HG03457 (cell line): Measurements from ENCODE around the gene IL21.

ENCODE experiments used
- ATAC-seq: cut with Tn5 transposase; IDR thresholded peaks from one replicate; pipeline ENCODE4 v1.9.1; 2021; ENCODE audit warnings: moderate number of reproducible peaks; ENCODE audit not compliant: unreplicated experiment

IL21 gene

DNA sequence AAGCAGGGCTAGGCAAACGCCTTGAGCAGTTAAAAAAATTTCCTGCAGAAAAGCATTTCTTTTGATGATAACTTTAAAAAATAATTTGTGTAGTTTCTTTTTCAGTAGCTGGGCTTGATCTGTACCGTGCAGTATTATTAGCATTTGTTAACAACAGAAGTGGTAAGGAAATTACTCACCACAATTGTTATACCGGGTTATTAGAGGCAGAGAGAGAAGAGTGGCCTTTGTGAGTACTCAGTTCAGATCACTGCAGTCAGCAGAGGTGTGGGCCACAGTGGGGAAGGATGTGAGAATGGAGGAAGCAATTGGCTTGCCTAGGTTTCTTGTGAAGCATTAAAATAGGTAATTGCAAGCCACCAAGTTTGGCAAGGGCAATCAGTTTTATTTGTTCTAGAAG, 14.3 kb upstream of the IL21 start:
- ATAC-seq = no peak

DNA sequence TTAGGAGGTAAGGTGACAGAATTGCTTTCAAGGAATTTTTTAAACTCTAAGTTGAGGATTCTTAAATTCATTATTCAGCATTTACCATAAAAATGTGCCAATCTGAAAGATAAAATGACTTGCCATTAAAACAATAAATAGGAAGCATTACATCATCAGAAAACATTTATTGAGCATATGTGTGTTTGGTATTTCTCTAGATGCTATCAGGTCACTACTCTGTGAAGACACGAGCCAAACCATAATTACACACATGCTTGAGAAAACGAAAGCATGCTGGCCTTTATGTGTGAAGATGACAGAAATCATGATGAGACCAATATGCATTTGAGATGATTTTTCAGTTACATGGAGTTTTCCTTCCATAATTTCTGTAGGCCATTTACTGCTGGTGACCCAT, 12.3 kb upstream of the IL21 start:
- no peak for ATAC-seq

DNA sequence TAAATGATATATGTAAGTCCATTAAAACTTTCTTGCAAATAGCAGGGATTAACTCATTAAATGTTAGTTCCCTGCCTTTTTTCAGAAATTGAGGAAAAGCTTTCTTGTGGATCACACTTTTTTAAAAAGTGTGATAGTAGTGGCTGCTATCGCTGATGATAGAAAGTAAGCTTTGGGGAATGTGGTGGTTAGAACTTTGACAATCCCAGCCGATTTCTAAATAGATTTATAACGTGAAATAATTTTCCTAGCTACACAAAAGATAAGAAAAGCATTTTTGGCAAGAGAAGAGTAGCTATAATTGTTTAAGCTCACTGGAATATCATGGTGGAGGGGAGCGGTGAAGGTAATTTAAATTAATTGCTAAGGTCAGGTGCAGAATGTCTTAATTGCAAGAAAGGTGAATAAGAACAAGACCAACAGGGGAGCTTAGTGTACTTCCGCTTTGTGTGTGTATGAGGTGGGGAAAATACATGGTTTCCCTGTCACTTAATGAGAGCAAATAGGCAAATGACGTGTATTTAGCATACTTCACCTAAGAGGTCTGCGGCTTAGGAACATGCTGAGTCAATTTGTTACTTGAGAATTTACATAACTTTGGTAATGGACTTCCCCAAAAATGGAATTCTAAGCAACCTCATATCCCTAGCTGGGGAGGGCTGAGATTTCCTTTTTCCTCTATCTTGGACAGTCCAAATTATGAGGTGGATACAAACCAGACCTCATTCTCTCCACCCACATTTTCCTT, 11.7 kb upstream of the IL21 start:
- peak; percentile 88 for ATAC-seq

DNA sequence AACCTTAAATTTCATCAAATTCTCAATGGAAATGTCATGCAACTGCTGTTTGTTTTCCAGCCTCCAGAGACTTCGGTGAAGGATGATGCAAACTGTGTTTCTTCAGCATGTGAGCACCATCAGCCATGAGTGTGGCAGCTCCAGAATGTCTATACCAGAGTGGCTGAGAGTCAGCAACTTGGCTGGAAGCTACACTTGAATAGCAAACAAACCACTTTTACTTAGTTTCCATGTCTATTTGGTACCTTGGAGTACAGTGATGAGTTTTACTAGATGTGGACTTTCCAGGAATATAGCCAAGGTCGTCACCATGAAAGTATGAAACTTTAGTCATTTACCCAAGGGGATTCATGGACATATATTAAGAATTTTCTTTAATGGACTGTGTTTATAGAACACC, 4.3 kb upstream of the IL21 start:
- no peak for ATAC-seq

DNA sequence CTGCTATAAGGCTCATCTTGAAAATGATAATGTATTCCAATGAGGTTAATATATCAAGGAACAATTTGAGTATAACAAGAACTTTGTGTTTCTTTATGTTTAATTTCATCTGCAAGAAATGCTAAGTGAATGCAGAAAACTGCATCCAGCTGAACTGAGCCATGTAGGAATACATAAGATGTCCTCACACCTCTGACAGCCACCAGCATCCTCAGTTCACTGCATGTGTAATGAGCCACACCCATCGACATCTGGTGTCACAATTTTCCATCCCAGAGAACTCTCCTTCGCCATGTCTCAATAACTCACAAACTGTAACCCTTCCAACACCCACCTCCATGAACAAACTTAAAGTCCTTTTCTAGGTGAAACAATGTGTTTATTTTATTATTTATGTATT, 3.3 kb upstream of the IL21 start:
- ATAC-seq = no peak

DNA sequence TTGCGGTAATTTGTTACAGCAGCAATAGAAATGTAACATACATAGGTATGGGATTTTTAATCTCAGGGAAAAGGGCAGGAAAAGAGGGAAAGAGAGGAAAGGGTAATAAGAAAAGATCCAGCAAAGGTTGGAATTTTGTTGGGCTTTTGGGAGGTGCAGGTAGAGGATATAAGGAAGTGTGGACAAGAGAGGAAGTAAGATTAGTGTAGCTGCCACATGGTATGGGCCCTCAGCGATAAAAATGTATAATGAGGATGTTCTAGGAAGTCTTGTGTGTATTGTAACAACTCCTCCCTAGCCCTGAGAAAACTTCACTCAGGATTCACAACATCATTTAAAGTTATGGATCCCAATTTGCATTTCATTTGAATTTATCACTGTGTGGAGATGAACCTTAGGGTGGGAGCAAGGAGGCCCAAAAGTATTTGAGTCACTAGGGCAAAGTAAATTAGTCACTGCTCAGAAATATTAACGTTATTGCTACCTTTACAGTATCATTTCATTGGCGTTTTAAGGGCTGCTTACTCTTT, 2.8 kb upstream of the IL21 start:
- ATAC-seq = no peak

DNA sequence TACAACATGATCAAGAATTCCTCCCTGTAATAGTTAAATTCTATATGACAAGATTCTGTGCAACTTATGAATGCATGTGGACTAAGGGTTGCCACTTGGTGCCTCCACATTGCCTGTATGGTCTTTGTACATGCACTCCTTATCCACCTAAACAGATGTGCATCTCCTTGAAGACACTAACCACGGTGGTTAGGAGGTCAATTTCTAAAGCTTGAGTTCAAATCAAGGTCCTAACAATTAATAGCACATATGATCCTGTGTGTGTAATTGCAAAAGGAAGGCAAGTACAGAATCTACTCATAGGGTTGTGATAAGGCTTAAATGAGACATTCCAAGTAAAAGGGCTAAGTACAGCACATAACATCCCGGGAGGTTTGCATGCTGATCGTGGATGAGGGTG, 1.5 kb upstream of the IL21 start:
- no peak for ATAC-seq

DNA sequence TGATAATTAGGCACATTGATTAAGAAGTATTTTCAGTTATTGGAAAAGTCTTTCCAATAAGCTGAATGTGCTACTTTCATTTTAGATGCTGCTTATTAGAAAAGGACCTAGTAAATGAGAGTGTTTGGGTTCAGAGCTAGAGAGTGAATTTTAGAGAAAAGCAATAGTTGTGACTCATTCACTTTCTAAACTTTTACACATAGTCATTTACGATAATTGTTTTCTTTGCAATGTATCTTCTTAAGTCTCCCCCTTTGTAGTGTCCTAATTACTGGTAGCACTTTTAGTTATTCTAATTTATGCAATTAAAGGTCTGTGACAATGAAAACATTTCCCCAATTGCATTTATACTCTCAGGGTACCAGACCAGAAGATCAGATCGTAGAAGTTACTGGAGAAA, 1.3 kb downstream of the IL21 start:
- no peak for ATAC-seq

DNA sequence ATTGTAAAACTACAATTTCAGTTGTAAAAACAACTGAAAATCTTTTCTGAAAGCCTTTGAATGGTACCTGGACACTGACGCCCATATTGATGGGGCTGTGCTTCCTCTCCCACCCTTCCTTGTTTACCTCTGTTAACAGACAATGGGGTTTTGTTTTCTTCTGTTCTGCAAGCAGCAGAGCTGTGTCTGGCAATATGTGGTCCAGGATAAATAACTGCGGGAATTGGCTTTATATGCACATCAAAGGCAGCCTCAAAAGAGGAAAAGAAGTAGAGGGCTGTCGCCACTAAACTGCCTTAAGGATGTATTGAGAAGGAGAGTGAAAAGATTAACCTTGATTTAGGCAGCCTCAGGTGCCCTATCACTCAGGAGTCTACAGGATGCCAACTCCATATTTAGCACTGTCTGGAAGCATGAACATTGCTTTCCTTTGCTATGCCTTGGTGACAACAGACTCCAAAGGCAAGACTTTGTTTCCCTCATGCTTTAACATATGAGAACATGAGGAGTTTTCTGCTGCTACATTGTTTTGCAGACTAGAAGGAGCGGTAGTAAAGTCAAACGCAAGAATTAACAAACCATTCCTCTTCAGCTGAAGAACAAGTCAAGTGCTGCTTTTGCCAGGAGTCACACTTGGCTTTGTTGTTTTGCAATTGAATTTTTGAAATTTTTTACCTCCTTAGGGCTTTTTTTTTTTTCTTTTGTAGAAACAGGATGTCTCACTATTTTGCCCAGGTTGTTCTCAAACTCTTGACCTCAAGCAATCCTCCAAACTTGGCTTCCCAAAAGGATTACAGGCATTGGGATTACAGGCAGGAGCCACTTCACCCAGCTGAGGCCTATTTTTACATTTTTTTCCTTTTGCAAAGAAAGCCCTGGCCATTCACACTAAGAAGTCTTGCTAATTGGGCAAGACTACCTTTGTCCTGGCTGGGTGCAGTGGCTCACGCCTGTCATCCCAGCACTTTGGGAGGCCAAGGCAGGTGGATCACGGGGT, 3.0 kb downstream of the IL21 start:
- ATAC-seq = no peak

DNA sequence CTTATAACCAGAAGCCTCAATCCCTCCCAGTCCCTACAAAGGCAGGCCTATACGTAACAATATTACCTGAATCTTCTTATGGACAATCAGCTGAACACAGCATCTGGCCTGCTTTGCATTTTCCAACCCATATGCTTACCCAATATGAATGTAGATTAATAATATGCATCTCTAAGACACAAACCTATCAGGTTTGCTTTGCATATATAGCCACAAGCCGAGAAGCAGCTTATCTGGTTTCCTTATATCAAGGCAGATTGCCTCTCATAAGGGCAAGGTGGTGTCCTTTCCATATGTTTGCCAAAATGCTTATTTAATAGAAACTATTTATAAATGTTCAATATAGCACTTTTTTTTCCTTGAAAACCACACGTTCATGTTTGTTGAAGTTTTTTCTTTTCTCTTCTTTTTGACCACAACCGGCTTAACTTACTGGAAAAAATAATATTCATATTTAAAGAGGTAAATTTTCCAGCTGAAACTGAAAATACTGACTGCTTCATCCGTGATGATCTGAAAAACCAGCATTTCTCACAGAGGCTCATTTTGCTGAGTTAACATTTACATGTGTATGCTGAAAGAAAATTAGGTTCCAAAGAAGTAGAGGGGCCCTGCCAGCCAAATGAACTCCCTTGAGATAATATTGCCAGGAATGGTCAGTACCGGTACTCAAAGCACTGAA, 3.8 kb downstream of the IL21 start:
- ATAC-seq = no peak

DNA sequence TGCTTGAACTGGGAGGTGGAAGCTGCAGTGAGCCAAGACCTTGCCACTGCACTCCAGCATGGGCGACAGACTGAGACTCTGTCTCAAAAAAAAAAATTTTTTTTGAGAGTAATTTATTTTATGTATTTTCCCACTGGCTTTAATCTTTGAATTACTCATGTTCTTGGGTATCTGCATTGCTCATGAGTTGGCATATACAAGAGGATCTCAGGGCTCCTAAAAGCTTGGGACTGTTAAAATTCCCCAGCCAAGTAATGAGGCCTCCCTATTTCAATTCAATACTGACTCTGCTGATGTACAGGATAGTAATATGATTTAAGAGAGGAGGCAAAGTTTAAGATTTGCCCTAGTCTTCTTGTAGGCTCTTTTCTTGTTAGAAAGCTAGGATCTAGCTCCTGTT, 6.2 kb downstream of the IL21 start:
- ATAC-seq = no peak

DNA sequence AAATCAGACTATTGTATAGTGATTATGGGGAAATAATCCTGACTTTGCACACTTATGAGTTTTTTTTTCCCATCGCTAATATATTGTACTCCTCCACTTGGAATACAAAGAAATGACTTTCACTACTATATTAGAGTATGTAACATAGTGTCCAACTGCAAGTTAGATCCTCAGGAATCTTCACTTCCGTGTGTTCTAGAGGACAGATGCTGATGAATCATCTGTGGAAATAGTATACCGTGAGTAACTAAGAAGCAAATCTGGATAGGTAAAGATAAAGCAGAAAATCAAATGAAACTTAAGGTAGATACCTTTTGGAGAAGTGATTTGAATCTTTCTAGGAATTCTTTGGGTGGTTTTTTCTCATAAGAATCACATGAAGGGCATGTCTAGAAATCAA, 8.3 kb downstream of the IL21 start:
- no peak for ATAC-seq

DNA sequence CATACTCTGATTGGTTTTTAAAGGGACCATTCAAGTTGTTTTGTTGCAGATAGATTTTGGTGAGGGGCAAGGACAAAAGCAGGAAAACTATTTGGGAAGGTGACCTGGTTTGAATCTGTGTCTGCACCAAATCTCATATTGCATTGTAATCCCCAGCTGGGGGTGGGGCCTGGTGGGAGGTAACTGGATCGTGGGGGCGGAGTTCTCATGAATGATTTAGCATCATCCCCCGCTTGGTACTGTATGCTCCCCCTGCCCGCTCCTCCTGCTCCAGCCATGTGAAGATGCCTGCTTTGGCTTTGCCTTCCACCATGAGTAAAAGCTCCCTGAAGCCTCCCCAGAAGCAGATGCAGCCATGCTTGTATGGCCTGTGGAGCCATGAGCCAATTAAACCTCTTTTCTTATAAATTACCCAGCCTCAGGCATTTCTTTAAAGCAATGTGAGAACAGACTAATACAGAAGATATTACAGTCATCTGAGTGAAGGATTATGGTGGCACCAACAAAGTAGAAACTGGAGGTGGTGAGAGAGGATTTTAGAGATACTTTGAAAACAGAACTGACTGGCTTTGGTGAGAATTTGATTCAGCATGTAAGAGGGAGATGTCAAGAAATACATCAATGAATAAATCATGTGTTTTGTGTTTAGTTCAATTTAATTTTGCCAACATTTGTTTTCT, 14.4 kb downstream of the IL21 start:
- ATAC-seq = no peak

DNA sequence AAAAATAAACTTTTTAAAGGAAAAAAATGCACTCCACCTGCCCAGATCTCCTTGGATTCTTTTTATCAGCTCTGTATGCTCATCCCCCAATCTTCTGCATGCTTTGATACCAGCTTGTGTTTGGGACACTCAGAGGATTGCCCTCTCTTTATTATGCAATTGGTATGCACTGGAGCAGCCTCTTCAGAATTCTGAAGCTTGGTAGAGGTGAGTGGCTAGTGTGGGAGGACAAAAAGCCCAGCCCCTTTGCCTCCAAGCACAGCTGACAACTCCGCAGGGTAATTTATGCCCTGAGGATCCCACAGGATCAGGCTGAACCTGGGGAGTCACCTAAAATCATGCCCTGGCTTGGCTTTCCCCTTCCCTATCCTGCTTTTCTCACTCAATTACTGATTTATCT, 16.7 kb downstream of the IL21 start:
- no peak for ATAC-seq

DNA sequence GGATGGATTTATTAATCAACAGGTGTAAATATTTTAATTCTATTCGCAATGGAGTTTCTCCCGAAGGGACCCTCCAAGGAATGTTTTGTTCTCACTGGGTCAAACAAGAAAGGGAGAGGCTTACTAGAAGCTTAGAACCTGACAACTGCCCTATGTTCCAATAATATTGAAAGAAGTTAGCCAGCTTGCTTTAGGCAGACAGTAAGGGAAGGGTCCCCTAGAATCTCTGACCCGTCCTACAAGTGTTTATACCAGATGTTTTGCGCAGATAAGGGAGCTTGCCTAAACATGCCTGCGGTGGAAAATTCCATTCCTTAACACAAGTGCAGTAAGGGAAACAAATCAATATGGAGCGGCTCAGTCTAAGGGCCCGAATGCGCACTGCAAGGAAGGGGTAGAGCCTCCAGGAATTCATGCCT, 17.7 kb downstream of the IL21 start:
- no peak for ATAC-seq

DNA sequence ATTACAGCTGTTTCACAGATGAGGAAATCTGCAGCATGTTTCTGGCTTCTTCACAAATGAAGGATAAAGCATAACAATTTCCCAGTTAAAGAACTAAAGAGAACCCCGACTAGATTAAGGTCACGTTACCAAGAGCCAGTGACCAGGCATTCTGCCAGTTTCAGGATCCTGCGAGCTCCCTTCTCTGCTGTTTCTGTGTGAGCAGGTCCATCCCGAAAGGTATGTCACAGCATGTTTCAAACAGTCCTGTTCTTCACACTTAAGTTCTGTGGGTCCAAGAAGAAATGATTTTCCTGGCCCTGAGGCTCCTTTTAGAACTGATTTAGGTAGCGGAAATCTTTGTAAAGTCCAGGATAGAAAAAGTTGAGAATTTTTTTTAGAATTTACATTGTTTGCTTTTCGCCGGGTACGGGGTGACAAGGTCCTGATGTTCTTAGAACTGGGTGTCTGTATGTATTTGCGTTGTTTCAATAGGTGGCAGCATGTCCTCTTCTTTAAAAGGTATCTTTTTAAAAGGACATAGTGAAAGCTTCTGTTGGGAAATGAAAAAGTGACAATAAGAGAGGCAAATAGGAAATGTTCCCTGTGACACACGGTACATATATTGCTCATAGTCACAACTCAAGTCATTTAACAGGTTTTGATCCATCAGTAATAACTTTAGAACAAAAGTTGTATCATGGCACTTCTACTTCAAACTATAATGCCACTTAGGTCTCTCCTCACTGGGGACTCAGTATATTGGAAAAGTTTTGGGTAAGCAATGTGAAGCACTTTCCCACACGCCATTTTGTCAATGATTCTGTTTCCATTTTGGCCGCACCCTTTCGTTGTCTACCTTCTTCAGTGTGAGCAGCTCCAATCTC, 18.4 kb downstream of the IL21 start:
- no peak for ATAC-seq

DNA sequence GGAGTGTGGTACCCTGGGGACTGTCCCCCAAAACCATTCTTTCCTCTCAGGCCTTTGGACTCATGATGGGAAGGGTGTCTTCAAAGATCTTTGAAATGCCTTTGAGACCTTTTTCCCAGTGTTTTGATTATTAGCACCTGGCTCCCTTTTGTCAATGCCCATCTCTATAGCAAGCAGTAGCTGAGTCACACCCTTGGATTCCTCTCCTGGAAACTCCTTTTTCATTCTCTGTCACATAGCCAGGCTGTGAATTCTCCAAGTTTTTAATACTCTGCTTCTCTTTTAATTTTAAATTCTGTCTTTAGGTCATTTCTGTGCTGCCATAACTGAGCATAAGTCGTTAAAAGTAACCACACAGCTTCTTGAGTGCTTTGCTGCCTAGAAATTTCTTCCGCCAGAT, 29.7 kb downstream of the IL21 start:
- no peak for ATAC-seq

DNA sequence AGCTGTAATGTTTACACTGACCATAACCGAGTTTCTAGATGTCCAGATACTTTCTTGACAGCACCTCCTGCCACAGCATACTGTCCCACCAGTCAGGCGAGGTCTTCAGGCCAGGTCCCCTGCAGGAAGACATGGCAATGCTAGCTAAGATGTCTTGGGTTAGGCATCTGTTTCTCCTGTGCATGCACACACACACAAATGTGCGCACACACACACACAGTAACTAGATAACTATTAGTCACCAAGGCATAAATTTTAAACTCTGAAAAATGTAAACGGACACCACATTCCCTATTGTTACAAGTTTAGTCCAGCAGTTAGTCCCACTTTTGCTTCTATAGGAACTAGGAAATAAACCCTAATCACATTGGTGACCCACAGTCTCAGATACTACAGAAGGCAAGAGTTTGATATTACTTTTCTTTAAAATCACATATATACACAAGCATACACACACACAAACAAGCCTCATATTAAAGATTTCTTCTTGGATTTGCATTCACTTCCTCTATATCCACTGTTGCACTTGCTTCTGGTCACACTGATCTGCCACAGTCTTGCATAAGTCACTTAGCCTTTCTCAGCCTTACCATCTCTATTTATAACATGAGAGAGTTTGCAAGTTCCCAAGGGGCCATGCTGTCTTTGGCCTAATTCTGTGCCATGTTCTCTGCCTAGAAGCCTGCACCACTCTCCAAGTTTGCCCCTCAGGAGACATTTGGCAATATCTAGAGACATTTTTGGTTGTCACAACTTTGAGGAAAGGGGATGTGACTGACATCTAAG, 32.2 kb downstream of the IL21 start:
- no peak for ATAC-seq

DNA sequence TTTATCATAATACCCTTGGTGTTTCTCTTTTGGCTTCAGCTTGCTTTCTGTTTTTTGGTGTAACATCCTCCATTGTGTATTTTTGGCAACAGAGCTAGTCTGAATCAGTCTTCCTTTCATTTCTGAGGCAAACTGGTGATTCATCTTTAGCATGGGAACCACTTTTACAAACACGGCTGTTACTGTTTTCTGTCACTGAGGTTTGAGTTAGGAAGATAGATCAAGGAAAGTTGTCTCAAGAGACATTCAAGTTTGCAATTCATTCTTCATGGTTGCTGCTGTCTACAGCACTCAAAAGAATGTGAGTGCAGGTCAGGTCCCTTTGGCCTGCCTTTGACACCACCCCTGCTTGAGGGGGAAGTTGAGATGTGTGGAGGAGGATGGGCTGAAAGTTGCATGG, 36.3 kb downstream of the IL21 start:
- no peak for ATAC-seq
